Adrenal gland (tissue), 12 donors: ENCODE results near the gene PAM16. TPM values are rescaled to one million over a fixed set of nuclear protein-coding genes. Genes with fewer than 3 reads are reported as not detected.
"Not testable (repeated sequence)": the region's sequence is repeated elsewhere in the genome, so short reads cannot be mapped to it uniquely, and the experiment has no call there.

Experiments
- DNase-seq, 7 donors: peaks; one replicate each; pipeline ENCODE4 v3.0.0-alpha.2; 2019 to 2020
- H3K27ac ChIP-seq, 5 donors: fragments of 200-600 bp; sonication (generic) in 4 of 5; 1 replicate in 3 of 5; 2 replicates in 2 of 5; pipeline versions ENCODE4 v1.5.1 to v1.8.0; 2016 to 2020; ENCODE audit warnings: mild to moderate bottlenecking in 1 of 5
- H3K27me3 ChIP-seq: fragments of 200-600 bp; 2 replicates; pipeline ENCODE4 v1.8.0; 2021
- H3K36me3 ChIP-seq, 2 donors: fragments of 200-600 bp; replicated peaks in 1 of 2; 1 replicate in 1 of 2; 2 replicates in 1 of 2; pipeline versions ENCODE4 v1.5.1 to v1.8.0; 2018 to 2022
- H3K4me1 ChIP-seq, 2 donors: fragments of 200-600 bp; replicated peaks in 1 of 2; 1 replicate in 1 of 2; 2 replicates in 1 of 2; pipeline versions ENCODE4 v1.5.1 to v1.8.0; 2018 to 2021
- H3K4me3 ChIP-seq, 4 donors: fragments of 200-600 bp; sonication (generic) in 3 of 4; one replicate each; pipeline ENCODE4 v1.5.1; 2016 to 2018
- H3K9me3 ChIP-seq, 3 donors: fragments of 200-600 bp; sonication (generic) in 1 of 3; replicated peaks in 1 of 3; 1 replicate in 2 of 3; 2 replicates in 1 of 3; pipeline versions ENCODE4 v1.5.1 to v1.8.0; 2016 to 2021
- POLR2A ChIP-seq, 2 donors: fragments of 450-650 bp; IDR thresholded peaks; one replicate each; pipeline ENCODE4 v1.6.1; 2017; ENCODE audit warnings: antibody characterized with exemption in 2 of 2, mild to moderate bottlenecking in 2 of 2, moderate library complexity in 1 of 2
- WGBS, 4 donors: extraction: QIAGEN DNeasy Blood & Tissue Kit in 2 of 4; methylation state at CpG; one replicate each; pipeline versions ENCODE4 v1.1.5 to v1.1.7; 2013 to 2017; 5-methylcytosine and 5-hydroxymethylcytosine counted together
- intact Hi-C, 2 donors: fragments of 100-400 bp; cut with DNase I; formaldehyde crosslinking; loops; one replicate each; pipeline versions ENCODE4 v1.14.1 to v1.15.0; 2022 to 2023
- polyA plus RNA-seq, 3 donors: library from polyadenylated mRNA; stranded (reverse); fragments of 200-250 nt in 2 of 3; fragments of 350-450 nt in 1 of 3; fragmentation: Illumina TruSeq in 1 of 3; extraction: RNeasy Lipid Tissue Mini Kit (QIAGEN cat#74804) in 1 of 3; gene quantifications; one replicate each; pipeline ENCODE4 v1.2.3, GENCODE V29; 2013 to 2014
- total RNA-seq, 9 donors: library from RNA; depleted of rRNA in 4 of 9; stranded (reverse); fragments of >200 nt in 4 of 9; fragments of 120-200 nt in 1 of 9; fragmentation: NEBNext Ultra II Directional in 1 of 9; extraction: Animal tissue kit (Norgen Biotek cat#: 25700) in 1 of 9; gene quantifications; one replicate each; pipeline versions ENCODE4 v1.1.0 to v1.2.4, GENCODE V29; 2013 to 2023
- TF ChIP-seq, protein P1 (sequence below), 6 experiments: fragments of 450-650 bp in 4 of 6; fragments of 200-600 bp in 2 of 6; sonication (generic) in 1 of 6; IDR thresholded peaks; 1 replicate in 5 of 6; 2 replicates in 1 of 6; pipeline versions ENCODE4 v1.5.1 to v1.8.0; 2016 to 2021; ENCODE audit warnings: antibody characterized with exemption in 6 of 6, mild to moderate bottlenecking in 2 of 6, moderate library complexity in 1 of 6
- donor health status: healthy with polysubstance abuse.
- donor health status: Bipolar disorder and iron deficiency.
- donor health status: DM: yes; HTN: yes; CAD: no.
- donor health status: DM: no; HTN: no; CAD: no.
- donor health status: DM: no; HTN: no; CAD: no.
- donor health status: DM: yes; HTN: yes; CAD: no.

PAM16 gene
- total and polyA plus RNA-seq, 12 donors = 25.0 to 310 (median 55.3) TPM

DNA sequence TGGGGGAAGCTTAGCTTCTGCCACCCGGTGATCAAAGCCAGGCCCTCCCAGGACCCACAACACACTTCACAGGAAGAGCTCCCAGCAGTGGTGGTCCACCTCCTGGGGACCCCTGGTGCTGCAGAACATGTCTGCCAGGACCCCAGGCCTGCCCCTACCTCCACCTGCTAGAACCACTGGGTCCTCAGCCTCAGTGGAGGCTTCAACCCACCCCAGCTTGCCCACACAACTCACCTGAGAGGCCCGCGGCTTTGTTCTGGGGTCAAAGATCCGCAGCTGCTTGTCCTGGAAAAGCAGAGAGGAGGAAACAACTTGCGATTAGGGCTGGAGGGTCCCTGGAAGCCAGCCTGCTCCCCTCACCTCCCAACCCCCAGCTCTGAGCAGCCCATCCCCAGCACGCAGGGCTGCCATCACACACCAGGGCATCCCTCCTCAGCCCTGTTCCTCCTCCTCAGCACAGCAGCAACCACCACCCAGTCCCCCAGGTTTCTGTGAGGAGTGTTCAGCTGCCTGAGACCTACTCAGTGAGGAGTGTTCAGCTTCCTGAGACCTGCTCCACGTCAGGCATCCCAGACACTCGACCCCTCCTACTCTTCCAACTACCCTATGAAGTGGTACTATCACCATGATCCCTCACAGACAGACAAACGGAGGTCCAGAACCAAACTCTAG, 44.1 kb upstream of the PAM16 start:
- intact Hi-C loops = no loop called here
- DNase-seq = no peak
- no peak for TF ChIP-seq POLR2A (IDR thresholded peaks at IDR 0.05)
- TF ChIP-seq, protein P1, sequence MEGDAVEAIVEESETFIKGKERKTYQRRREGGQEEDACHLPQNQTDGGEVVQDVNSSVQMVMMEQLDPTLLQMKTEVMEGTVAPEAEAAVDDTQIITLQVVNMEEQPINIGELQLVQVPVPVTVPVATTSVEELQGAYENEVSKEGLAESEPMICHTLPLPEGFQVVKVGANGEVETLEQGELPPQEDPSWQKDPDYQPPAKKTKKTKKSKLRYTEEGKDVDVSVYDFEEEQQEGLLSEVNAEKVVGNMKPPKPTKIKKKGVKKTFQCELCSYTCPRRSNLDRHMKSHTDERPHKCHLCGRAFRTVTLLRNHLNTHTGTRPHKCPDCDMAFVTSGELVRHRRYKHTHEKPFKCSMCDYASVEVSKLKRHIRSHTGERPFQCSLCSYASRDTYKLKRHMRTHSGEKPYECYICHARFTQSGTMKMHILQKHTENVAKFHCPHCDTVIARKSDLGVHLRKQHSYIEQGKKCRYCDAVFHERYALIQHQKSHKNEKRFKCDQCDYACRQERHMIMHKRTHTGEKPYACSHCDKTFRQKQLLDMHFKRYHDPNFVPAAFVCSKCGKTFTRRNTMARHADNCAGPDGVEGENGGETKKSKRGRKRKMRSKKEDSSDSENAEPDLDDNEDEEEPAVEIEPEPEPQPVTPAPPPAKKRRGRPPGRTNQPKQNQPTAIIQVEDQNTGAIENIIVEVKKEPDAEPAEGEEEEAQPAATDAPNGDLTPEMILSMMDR (IDR thresholded peaks at IDR 0.05) = no peak
- H3K36me3 ChIP-seq = peaks cover 0 to 19% of the 10 kb centered on the region in 2 donors
- 78 to 87% (median 84%) methylated on average over 7 to 9 of the region's 9 CpGs for WGBS, 4 donors
- peaks cover 0 to 7% of the 10 kb centered on the region in 2 donors for H3K4me1 ChIP-seq
- no peaks in the 10 kb centered on the region for H3K9me3 ChIP-seq
- H3K27me3 ChIP-seq = no peaks in the 10 kb centered on the region
- H3K4me3 ChIP-seq = no peak overlapping the region
- no peak overlapping the region for H3K27ac ChIP-seq

DNA sequence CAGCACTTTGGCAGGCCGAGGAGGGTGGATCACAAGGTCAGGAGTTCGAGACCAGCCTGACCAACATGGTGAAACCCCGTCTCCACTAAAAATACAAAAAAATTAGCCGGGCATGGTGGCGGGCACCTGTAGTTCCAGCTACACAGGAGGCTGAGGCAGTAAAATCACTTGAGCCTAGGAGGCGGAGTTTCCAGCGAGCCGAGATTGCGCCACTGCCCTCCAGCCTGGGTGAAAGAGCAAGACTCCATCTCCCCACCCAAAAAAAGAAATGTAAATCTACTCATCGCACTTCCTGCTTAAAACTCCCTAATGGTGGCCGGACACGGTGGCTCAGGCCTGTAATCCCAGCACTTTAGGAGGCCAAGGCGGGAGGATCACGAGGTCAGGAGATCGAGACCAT, 42.7 kb upstream of the PAM16 start:
- intact Hi-C loops, DNase-seq, H3K27me3 ChIP-seq, H3K27ac ChIP-seq, H3K4me3 ChIP-seq, H3K9me3 ChIP-seq: not testable (repeated sequence)
- WGBS, 4 donors = 96 to 99% (median 97%) methylated on average over 15 of the region's 15 CpGs
- Histone ChIP-seq H3K4me1 (peaks cover 0 to 13% of the 10 kb centered on the region in 2 donors), H3K36me3 (peaks cover 0 to 19% of the 10 kb centered on the region in 2 donors)

GRCh38 chr16:4393240-4393600, 42.1 kb upstream of the PAM16 start:
- WGBS, 4 donors = 68 to 96% (median 79%) methylated on average over 3 to 6 of the region's 6 CpGs
- peak overlapping the region in 2 of 5 donors; percentile 49 to 68 for H3K27ac ChIP-seq
- TF ChIP-seq POLR2A (IDR thresholded peaks at IDR 0.05) = no peak
- TF ChIP-seq, protein P1 (IDR thresholded peaks at IDR 0.05) = no peak

DNA sequence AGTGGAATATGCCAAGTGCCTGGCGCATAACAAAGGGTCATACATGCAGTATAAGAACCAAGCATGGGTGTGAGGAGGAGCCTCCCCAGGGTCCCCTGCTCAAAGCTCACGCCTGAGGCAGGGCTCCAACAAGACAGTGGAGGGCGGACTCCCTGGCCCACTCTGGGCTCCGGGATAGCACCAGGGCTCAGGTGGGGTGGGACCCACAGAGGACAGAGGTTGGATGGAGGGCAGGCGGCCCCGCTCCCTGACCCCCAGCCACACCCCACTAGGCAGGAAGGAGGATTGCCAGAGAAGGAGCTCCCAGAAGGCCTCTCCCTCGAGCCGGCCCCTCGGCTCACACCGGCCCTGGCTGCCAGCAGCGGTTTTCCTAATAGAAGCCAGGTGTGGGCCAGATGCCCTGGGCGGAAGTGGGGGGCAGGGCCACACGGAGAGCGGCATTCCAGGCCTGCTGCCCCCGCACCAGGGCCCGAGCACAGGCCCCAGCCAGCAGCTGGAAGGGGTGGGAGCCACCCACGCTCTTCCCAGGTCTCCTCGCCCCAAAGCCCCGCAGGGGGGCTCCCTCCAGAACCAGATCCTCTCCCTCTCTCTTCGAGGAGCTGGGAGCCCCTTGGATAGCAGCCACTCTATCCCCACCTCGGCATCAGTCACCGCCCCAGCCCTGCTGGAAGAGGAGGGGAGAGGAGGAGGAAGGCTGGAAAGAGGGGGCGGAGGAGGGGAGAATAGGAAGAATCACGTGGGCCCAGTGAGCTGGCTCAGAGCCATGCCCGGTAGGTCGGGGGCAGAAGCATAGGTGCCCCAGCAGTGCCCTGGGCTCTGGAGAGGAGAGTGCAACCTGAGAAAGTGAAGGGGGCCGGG, 41.5 kb upstream of the PAM16 start:
- peaks cover 0 to 27% of the 10 kb centered on the region in 2 donors for H3K36me3 ChIP-seq
- H3K4me3 ChIP-seq = no peak overlapping the region
- H3K27ac ChIP-seq = peak overlapping the region in 2 of 5 donors; percentile 49 to 68
- peaks cover 2 to 17% of the 10 kb centered on the region in 2 donors for H3K4me1 ChIP-seq
- no peaks in the 10 kb centered on the region for H3K27me3 ChIP-seq
- intact Hi-C loops = no loop called here
- 39 to 73% (median 69%) methylated on average over 8 to 27 of the region's 27 CpGs for WGBS, 4 donors
- no peak for DNase-seq
- no peaks in the 10 kb centered on the region for H3K9me3 ChIP-seq
- no peak for TF ChIP-seq POLR2A (IDR thresholded peaks at IDR 0.05)

More at GRCh38 chr16:4393240-4393600, 42.1 kb upstream of the PAM16 start:
- intact Hi-C loops = no loop called here
- H3K27me3 ChIP-seq = no peaks in the 10 kb centered on the region
- DNase-seq = no peak
- H3K4me1 ChIP-seq = peaks cover 0 to 13% of the 10 kb centered on the region in 2 donors
- H3K9me3 ChIP-seq = no peaks in the 10 kb centered on the region
- no peak overlapping the region for H3K4me3 ChIP-seq
- peaks cover 0 to 21% of the 10 kb centered on the region in 2 donors for H3K36me3 ChIP-seq

DNA sequence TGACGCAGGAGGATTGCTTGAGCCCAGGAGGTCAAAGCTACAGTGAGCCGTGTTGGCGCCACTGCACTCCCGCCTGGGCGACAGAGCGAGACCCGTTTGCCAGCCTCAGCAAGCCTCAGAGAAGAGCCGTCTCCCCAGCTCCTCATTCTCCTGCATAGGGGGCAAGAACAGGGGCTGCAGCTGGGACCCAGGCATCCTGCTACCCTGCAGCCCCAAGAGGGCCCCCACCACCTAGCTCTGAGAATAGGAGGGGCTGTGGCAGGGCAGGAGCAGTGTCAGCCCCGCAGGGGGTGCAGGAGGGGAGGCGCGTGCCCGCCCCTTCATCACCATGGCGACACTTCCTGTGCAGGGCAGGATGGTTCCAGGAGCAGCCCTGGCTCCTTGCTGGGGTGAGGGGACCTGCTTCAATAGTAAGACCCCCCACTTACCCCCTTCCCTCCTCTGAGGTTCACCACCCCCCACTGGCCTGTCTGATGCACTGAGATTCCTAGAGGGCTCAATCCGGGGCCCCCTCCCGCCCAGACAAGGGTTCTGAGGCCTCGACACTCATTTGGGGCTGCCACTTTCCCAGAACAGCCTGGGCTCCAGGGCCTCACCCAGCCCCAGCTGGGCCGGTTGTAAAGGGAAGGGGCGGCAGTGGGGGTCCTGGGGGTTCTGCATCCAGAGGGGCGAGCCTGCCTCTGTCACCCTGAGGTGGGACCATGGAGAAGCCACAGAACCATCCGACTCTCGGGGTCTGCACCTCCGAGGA, 40.7 kb upstream of the PAM16 start:
- Histone ChIP-seq H3K27me3 (no peaks in the 10 kb centered on the region), H3K4me3 (no peak overlapping the region), H3K36me3 (peaks cover 0 to 28% of the 10 kb centered on the region in 2 donors), H3K27ac (peak overlapping the region in 2 of 5 donors; percentile 49 to 68), H3K9me3 (no peaks in the 10 kb centered on the region), H3K4me1 (peaks cover 9 to 25% of the 10 kb centered on the region in 2 donors)
- 81 to 100% (median 87%) methylated on average over 3 to 22 of the region's 22 CpGs for WGBS, 4 donors
- intact Hi-C loops = no loop called here
- DNase-seq = no peak
- TF ChIP-seq POLR2A (IDR thresholded peaks at IDR 0.05) = no peak
- TF ChIP-seq, protein P1 (IDR thresholded peaks at IDR 0.05) = no peak
